HG03175 (cell line): ENCODE measurements around the gene PLEKHG2.
A peak's percentile ranks its signal among the peaks of the same experiment; 100 is the strongest.
"Not testable (repeated sequence)": the region's sequence is repeated elsewhere in the genome, so short reads cannot be mapped to it uniquely, and the experiment has no call there.

Experiments
- ATAC-seq: cut with Tn5 transposase; IDR thresholded peaks from one replicate; pipeline ENCODE4 v1.9.1; 2021; ENCODE audit warnings: mild to moderate bottlenecking, moderate library complexity; ENCODE audit not compliant: unreplicated experiment

The PLEKHG2 gene

DNA sequence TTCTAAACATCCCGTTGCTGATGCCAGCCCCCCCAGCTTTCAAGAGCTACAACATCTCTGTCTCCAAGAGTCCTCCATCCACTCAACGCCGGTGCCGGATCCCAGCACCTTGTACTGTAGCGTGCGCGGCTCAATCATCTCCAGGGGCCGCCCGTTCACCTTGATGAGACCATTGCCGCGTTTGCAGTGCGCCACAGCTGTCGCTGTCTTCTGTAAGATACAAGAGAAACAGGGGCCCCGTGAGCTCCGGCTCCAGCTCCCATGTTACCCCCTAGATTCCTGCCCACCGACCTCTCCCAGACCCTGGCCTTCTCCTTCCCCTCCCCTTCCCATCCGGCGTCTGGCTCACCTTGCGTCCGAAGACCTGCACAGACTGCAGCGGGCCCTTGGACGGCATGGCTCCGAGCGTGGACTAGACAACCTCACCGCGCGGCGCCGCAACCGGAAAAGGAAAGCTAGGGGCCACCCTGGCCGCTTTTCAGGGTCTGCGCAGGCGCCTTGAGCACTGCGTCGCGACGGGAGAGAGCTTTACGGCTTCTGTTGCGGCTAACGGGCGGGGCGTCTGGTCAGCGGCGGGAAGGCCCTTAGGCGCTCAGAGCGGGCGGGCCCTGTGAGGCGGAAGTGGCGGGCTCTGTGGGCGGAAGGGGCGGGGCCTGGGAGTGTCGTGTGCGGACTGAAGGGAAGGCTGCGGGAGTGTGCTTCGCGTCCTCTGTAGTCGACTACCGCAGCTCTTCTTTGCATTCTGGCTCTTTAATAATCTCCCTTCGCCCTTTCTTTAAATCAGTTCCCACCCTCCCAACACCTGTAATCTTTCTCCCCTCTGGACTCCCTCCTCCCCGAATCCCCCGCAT is 23.3 kb downstream of the PLEKHG2 start, which contains the start of gene RPS16:
Gene RPS16 (minus strand): TSS at position 451 of the 851 bp plus-strand sequence. CDS start 54 bp downstream, at position 397.
- peak; percentile 87 for ATAC-seq

DNA sequence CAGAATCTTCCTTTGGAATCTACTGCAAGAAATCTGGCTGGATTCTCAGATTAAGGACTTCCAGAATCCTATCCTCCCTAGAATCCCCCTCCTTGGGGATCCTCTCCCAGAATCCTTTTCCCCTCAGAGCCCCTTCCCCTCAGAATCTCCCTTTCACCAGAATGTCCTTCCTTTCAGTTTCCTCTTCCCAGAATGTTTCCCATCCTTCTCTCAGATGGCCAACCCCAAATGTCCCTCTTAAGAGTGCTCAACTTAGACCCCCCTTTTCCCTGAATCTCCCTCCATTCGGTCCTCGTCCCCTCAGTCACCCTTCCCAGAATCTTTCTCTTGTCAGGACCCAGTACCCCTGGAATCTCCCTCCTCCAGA is 23.9 kb downstream of the PLEKHG2 start:
- ATAC-seq: no peak

DNA sequence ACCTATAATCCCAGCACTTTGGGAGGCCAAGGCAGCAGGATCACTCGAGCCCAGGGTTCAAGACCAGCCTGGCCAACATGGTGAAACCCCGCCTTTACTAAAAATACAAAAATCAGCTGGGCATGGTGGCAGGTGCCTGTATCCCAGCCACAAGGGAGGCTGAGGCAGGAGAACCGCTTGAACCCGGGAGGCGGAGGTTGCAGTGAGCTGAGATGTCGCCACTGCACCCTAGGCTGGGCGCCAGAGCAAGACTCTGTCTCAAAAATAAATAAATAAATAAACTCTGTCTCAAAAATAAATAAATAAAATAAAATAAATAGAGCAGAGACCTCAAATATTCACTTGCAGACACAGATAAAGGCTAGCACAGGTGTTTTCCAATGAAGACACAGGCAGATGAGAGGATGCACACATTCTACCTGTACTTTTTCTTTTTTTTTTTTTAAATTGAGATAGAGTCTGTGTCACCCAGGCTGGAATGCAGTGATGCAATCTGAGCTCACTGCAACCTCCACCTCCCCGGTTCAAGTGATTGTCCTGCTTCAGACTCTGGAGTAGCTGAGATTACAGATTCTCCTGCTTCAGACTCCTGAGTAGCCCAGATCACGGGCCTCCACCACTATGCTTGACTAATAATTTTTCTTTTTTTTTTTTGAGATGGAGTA is 25.9 kb downstream of the PLEKHG2 start:
- no peak for ATAC-seq

DNA sequence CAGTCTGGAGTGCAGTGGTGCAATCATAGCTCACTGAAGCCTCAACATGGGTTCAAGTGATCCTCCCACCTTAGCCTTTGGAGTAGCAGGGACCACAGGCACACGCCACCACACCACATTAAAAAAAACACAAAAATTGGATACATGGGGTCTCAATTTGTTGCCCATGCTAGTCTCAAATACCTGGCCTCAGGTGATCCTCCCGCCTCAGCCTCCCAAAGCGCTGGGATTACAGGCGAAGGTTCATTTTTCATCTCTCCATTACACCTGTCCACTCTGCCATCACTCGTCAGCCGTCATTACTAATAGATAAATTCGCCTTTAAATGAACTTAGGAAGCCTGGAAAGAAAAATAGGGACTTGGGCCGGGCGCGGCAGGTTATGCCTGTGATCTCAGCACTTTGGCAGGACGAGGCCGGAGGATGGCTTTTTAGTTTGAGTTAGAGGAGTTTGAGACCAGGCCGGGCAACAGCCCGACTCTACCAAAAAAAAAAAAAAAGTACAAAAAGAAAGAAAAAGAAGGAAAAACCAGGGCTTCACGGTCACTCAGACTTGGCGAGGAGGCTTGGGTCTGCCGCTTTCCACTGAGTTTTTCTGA is 32.2 kb downstream of the PLEKHG2 start:
- ATAC-seq: no peak

DNA sequence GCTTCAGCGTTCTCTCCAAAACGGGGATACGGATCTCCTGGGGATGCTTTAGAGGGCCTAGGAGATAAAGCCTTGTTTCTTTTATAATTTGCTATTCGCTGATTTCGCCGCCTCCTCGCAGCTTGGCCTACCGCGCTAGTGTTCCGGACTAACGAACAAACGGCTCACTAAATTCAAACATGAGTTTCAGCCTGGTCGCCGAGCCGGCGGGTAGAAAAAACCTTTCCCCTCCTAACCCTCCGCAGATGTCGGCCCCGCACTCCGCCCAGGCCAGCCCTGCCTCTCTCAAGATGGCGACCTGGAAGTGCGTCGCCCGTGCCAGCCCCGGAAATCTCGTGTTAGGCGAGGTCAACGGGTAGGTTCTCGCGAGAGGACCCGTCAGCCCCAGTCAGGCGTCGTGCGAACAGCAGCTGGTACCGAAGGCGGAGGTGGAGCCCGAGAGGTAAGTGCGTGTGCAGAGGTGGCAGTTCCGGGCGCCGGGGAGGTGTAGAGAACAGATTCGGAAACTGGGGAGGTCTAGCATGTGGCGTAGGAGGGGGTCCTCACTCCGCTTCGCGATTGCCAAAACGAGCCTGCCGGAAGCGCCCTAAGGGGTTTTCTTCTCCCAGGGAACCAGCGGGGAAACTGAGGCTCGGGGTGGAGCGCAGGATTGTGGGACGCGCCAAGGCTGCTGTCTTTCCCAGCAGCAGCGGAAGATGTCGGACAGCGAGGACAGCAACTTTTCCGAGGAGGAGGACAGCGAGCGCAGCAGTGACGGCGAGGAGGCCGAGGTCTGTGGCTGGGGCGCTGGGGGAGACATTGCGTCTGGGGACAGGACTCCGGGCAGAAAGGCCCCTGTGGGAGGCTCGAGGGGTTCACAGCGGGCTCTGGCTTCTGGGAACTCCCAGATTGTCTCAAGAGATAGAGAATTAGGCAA is 33.0 kb downstream of the PLEKHG2 start, which contains the start of gene SUPT5H:
Gene SUPT5H (plus strand): TSS at position 387 of the 916 bp plus-strand sequence. CDS start 309 bp downstream, at position 696.
- ATAC-seq: peak; percentile 83

DNA sequence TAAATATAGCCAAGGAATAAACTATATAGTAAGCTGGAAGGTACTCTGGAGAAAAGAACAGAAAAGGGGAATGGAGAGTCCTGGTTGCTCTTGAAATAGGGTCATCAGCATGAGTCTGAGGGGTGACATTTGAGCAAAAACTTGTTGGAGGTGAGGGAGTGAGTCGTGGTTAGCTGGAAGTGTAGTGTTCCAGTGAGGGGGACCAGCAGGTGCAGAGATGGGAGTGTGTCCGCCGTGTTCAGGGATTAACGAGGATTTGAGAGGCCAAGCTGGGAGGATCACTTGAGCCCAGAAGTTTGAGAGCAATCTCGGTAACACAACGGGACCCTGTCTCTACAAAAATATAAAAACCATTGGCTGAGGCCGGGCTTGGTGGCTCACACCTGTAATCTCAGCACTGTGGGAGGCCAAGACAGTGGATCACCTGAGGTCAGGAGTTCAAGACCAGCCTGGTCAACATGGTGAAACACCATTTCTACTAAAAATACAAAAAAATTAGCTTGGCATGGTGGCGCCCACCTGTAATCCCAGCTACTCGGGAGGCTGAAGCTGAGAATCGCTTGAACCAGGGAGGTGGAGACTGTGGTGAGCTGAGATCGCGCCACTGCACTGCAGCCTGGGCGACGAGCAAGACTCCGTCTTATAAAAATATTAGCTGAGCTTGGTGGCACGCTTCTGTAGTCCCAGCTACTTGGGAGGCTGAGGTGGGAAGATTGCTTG is 34.1 kb downstream of the PLEKHG2 start:
- ATAC-seq: no peak

DNA sequence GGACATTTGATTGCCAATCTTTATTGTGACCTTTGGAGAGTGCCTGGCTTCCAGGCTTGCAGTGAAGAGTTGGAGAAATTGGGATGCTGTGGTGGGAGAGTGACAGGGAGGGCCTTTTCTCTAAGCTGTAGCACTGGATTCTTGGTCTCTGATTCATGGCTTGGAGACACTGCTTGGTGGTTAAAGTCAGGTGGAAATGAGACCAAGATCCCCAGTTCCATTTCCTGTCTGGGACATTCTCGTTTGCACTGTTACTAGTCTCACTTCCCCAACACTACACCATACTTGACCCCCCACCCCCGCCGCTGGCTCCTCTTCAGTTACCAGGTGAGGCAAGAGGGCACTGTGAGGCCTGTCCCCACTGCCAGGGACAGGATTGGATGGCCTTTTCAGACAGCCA is 35.8 kb downstream of the PLEKHG2 start:
- peak; percentile 39 for ATAC-seq

DNA sequence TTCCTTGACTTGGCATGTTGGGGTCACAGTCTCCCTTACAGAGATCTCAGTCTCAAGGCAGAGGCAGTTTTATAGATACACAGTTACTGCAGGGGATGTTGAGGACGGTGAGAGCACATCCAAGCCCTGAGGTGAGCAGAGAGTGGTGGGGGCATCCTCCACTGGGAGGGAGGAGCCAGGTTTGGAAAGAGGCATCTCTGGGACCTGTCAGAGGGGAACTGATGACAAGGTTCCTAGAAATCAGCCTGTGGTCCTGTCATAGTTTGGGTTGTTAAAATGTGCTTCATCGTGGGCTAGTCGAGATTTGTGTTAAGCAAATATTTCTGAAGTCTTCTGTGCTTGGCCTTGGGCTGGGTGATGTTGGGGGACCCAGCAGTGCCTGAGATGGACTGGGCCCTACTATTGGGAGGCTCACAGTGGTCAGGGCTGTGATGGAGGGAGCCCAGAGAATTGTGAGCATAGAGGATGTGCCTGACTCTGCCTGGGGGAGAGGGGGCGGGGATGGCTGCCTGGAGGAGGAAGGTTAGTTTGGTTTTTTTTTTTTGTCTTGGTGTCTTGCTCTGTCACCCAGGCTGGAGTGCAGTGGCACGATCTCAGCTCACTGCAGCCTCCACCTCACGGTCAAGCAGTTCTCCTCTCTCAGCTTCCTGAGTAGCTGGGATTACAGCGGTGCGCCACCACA is 36.8 kb downstream of the PLEKHG2 start:
- no peak for ATAC-seq

DNA sequence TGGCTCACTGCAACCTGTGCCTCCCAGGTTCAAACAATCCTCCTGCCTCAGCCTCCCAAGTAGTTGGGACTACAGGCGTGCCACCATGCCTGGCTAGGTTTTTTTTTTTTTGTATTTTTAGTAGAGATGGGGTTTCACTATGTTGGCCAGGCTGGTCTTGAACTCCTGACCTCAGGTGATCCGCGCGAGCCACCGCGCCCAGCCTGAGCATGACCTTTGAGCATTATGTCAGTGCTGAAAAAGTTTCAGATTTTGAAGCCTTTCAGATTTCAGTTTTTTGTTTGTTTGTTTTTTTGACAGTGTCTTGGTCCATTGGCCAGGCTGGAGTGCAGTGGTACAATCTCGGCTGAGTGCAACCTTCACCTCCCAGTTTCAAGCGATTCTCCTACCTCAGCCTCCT is 38.8 kb downstream of the PLEKHG2 start:
- ATAC-seq: not testable (repeated sequence)

DNA sequence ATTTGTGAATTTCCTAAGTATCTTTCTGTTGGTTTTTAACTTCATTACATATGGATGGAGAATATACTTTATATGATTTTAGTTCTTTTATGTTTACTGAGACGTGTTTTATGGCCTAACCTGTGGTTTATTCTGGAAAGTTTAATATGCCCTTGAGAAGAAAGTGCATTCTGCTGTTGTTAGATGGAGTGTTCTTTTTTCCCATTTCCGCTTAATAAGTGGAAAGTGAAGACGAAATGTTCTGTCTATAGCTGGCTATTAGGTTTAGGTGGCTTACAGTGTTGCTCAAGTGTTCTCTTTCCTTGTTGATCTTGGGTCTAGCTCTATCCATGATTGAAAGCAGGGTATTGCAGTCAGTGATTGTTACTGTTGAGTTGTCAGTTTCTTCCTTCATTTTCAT is 50.9 kb downstream of the PLEKHG2 start:
- no peak for ATAC-seq

DNA sequence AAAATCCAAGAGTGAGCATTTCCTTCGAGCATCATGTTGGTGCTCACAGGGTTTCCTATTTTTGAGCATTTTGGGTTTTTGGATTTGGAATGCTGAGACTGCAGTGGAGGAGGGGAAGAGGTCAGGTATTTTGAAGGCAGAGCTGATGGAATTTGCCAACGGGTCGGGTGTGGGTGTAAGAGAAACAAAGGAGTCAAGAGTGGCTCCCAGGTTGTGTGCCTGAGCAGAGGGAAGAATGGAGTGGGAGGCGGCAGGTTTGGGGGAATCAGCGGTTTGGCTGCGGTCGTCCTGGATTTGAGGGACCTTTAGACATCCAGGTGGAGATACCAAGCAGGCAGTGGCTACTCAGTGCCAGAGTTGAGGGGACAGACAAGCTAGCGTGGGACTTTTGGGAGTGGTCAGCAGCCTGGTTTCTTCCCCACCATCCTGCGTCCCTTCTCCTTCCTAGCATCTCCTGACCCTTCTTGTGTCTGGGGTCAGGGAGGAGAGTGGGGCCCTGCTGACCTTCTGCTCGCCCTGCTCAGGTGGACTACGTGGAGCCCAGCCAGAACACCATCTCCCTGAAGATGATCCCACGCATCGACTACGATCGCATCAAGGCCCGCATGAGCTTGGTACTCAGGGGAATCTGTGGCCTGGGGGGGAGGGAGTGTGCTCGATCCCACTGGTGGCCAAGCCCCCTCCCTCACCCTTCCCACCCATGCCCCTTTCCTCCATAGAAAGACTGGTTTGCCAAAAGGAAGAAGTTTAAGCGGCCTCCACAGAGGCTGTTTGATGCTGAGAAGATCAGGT is 53.7 kb downstream of the PLEKHG2 start:
- ATAC-seq: no peak

DNA sequence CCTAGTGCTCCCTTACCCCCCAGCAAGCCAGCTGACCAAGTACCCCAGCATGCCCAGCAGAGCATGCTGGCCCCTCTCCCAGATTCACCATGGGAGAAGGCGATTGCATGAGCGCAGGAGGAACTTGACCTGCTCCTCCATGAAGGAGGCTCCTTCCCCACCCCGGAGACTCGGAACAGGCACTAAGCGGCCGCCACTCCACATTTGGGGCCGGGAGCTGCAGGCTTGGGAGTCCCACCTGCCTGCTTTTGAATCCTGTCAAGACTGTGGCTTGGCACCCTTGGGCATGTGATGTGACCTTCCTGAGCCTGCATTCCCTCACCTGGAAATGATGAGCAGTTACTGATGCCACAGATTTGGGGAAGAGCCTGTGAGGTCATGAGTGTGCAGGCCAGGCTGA is 55.5 kb downstream of the PLEKHG2 start:
- no peak for ATAC-seq

DNA sequence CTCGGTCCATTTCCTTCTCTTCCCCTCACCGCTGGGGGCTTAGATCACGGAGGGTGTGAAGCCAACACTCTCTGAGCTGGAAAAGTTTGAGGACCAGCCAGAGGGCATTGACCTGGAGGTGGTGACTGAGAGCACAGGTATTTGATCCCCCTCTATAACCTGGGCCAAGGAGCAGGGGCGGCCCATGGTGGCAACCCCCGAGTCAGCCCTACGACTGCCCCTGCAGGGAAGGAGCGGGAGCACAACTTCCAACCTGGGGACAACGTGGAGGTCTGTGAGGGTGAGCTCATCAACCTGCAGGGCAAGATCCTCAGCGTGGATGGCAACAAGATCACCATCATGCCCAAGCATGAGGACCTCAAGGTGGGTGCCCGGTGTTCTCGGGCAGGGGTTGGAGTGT is 56.6 kb downstream of the PLEKHG2 start:
- ATAC-seq: no peak

DNA sequence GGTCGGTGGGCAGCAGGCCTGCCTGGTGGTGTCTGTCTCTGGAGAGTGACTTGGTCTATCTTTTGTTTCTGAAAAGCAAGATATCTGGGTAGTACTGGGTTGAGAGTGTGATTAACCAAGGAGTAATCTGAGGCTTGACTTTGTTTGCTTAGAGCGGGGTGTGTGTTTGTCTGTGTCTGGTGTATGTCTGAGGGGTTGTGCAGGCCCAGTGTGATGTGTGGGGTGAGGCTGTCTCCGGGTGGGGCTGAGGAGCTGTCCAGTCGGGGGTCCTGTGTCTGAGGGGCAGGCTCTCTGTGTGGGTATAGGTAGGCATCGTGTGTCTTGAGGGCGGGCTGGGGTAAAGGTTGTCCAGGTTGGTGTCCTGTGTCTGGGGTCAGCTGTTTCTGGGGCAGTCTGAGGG is 57.1 kb downstream of the PLEKHG2 start:
- no peak for ATAC-seq

DNA sequence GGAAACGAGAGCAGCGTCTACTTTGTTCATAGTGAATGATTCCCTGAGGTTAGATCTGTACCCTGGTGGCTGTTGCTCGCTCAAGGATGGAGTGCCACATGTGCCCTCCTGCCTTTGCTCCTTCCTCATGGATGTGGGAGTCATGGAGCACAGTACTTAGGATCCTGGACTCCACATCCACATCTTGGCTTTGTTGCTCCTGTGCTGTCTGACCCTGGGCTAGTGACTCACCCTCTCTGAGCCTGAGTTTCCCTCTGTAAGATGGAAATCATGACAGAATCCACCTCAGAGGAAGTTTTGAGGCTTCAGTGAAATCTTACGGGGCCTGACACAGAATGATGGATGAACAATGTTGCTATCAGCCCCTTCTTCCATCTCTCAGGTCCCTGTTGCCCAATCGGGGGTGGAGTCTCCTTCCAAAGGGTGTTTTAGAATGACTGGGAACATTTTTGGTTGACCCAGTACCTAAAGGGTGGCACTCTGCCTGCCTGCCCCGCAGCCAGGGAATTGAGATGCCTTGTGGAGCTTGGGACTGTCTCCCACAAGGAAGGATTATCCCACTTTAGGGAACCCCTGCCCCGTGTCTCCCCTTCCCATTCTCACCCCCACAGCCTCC is 58.4 kb downstream of the PLEKHG2 start:
- no peak for ATAC-seq

DNA sequence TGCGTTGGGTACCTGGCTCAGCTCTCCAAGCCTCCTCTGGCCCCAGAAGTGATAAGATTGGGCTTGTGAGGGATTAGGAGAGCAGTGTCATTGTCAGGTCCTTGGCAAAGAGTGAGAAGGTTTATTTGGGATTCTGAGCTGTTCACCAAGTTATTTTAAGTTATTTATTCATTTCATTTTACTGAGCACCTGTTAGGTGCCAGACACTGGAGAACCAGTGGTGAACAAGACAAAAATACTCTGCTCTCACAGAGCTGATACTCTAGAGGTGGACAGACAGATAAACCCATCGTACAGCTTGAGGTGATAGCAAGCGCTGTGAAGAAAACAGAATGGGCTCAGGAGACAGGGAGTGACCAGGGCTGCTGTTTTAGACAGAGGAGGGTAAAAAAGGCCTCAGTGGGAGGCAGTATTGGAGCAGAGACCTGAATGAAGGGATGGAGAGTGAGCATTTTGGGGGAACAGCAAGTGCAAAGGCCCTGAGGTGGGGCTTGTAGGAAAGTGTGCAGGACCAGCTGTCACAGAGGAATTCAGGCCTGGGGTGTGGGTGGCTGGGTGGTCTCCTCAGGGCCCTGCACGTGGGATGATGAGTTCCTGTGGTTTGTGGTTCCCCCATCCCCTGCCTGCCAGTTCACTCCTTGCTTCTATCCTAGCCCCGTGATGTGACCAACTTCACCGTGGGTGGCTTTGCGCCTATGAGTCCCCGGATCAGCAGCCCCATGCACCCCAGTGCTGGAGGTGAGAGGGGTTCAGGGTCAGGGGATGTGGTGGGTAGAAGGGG is 59.5 kb downstream of the PLEKHG2 start:
- ATAC-seq: no peak

DNA sequence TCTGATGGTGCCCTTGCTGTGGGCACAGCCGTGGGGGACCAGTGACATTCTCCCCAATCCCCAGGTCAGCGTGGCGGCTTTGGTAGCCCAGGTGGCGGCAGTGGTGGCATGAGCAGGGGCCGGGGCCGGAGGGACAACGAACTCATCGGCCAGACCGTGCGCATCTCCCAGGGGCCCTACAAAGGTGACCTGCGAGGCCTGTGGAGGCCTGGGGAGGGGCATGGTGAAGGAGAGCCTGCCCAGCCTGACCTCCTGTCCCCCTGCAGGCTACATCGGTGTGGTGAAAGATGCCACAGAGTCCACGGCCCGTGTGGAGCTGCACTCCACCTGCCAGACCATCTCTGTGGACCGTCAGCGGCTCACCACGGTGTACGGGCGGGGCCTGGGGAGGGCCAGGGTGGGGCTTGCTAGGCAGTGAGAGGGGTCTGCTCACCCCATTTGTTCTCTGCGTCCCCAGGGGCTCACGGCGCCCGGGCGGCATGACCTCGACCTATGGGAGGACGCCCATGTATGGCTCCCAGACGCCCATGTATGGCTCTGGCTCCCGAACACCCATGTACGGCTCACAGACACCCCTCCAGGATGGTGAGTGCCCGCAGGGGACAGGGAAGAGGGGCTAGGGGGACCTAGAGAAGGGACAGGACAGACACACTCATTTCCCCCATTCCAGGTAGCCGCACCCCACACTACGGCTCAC is 60.4 kb downstream of the PLEKHG2 start:
- ATAC-seq: no peak
